ENCODE data around the gene ELMO2.

GRCh38 chr20:46406200-46406985 lies at the start of gene ELMO2:
- TF ChIP-seq TCF12 (IDR thresholded peaks at IDR 0.05; ENCODE audit: low read depth) (no peak), NFIC (IDR thresholded peaks at IDR 0.05) (no peak), REST (IDR thresholded peaks at IDR 0.05; ENCODE audit: low read depth) (no peak), TEAD4 (IDR thresholded peaks at IDR 0.05) (no peak)

Measured in Ishikawa (cell line).